PC-3 (cell line): ENCODE data around the gene BMPR1A. TPM values are rescaled to one million over a fixed set of nuclear protein-coding genes. Genes with fewer than 3 reads are reported as not detected.

Experiments
- ATAC-seq: fragments of 200-7000 bp; cut with Tn5 transposase; 2 replicates; pipeline ENCODE4 v1.9.1; 2020; ENCODE audit warnings: mild to moderate bottlenecking, moderate library complexity
- BruUV-seq: library from RNA; stranded (reverse); fragments of 400-500 nt; replicated peaks from 2 replicates; lab custom pipeline; 2021; lab: Mats Ljungman, UMichigan
- CTCF ChIA-PET: fragments of 300-600 bp; sonication (Branson Sonifier 250); formaldehyde crosslinking; loops from one replicate; lab custom pipeline; 2022; ENCODE audit warnings: antibody characterized with exemption; lab: Charles Lee
- POLR2A ChIA-PET: fragments of 300-600 bp; sonication (Branson Sonifier 250); formaldehyde crosslinking; loops from one replicate; lab custom pipeline; 2022; ENCODE audit warnings: antibody characterized with exemption; ENCODE audit not compliant: unreplicated experiment; lab: Charles Lee
- DNase-seq: peaks from one replicate; pipeline ENCODE4 v3.0.0-alpha.2; 2015
- H2AFZ ChIP-seq: fragments of 300-600 bp; sonication (generic); 2 replicates; pipeline ENCODE4 v1.6.0; 2016; ENCODE audit warnings: antibody characterized with exemption, low read length
- H3F3A ChIP-seq: fragments of 300-600 bp; sonication (generic); one replicate; pipeline ENCODE4 v1.6.0; 2017; ENCODE audit warnings: antibody characterized with exemption, low read length, control low read depth, mild to moderate bottlenecking; ENCODE audit not compliant: unreplicated experiment
- H3K27ac ChIP-seq: fragments of 300-600 bp; sonication (generic); 2 replicates; pipeline ENCODE4 v1.5.1; 2016; ENCODE audit warnings: mild to moderate bottlenecking, low read length
- H3K27me3 ChIP-seq: fragments of 300-600 bp; sonication (generic); 2 replicates; pipeline ENCODE4 v1.6.1; 2016; ENCODE audit warnings: low read length, mixed read lengths
- H3K36me3 ChIP-seq: fragments of 300-600 bp; sonication (generic); 2 replicates; pipeline ENCODE4 v1.6.1; 2016; ENCODE audit warnings: low read depth, mixed run types, low read length, mixed read lengths
- H3K4me1 ChIP-seq: fragments of 300-600 bp; sonication (generic); 2 replicates; pipeline ENCODE4 v1.5.1; 2016; ENCODE audit warnings: low read length; ENCODE audit not compliant: insufficient read depth
- H3K4me2 ChIP-seq: fragments of 300-600 bp; sonication (generic); 2 replicates; pipeline ENCODE4 v1.6.0; 2016; ENCODE audit warnings: low read length
- H3K4me3 ChIP-seq: fragments of 300-600 bp; sonication (generic); 2 replicates; pipeline ENCODE4 v1.5.1; 2016; ENCODE audit warnings: mild to moderate bottlenecking, low read length, mixed read lengths
- H3K79me2 ChIP-seq: fragments of 300-600 bp; sonication (generic); 2 replicates; pipeline ENCODE4 v1.6.1; 2017; ENCODE audit warnings: low read length, mixed read lengths
- H3K9ac ChIP-seq: fragments of 300-600 bp; sonication (generic); 2 replicates; pipeline ENCODE4 v1.6.0; 2016; ENCODE audit warnings: mild to moderate bottlenecking, low read length
- H3K9me2 ChIP-seq: fragments of 300-600 bp; sonication (generic); replicated peaks from 2 replicates; pipeline ENCODE4 v1.6.1; 2016; ENCODE audit warnings: mixed run types, low read length, mixed read lengths
- H3K9me3 ChIP-seq: fragments of 300-600 bp; sonication (generic); 2 replicates; pipeline ENCODE4 v1.6.1; 2016; ENCODE audit warnings: low read length, mixed read lengths
- H4K20me1 ChIP-seq: fragments of 300-600 bp; sonication (generic); 2 replicates; pipeline ENCODE4 v1.6.1; 2016; ENCODE audit warnings: low read length, mixed read lengths
- CTCF ChIP-seq: fragments of 300-600 bp; sonication (generic); conservative IDR thresholded peaks from 2 replicates; pipeline ENCODE4 v1.5.1; 2017; ENCODE audit warnings: antibody characterized with exemption, low read depth, mild to moderate bottlenecking, low read length
- EZH2 ChIP-seq: fragments of 300-600 bp; sonication (generic); IDR thresholded peaks from one replicate; pipeline ENCODE4 v1.6.1; 2017; ENCODE audit warnings: antibody characterized with exemption, mild to moderate bottlenecking, low read length; ENCODE audit not compliant: unreplicated experiment
- EZH2phosphoT487 ChIP-seq: fragments of 300-600 bp; sonication (generic); IDR thresholded peaks from 2 replicates; pipeline ENCODE4 v1.6.1; 2018; ENCODE audit warnings: mild to moderate bottlenecking, antibody characterized with exemption, low read length, borderline replicate concordance
- intact Hi-C: fragments of 100-400 bp; cut with micrococcal nuclease; formaldehyde crosslinking; loops from 2 replicates; pipeline ENCODE4 v1.9.0; 2023
- total RNA-seq: library from RNA; depleted of rRNA; stranded (reverse); fragments of >200 nt; gene quantifications from 2 replicates; pipeline ENCODE4 v1.2.3, GENCODE V29; 2014

Gene BMPR1A
- total RNA-seq, 1 experiment from 2014 or later, result 14.5 TPM

GRCh38 chr10:86790394-86790793, 34.0 kb downstream of the BMPR1A start:
- Histone ChIP-seq H3K9ac (no peak overlapping the region), H3K79me2 (peaks cover 12% of the 10 kb centered on the region), H4K20me1 (no peaks in the 10 kb centered on the region), H3K9me2 (no peaks in the 10 kb centered on the region), H3K27me3 (no peaks in the 10 kb centered on the region), H3K4me2 (no peak overlapping the region), H2AFZ (no peak overlapping the region), H3K27ac (no peak overlapping the region), H3K4me3 (no peak overlapping the region), H3K4me1 (peaks cover 4% of the 10 kb centered on the region; the same call in 1 of the 2 replicates), H3K36me3 (no peaks in the 10 kb centered on the region), H3F3A (no peaks in the 10 kb centered on the region), H3K9me3 (no peaks in the 10 kb centered on the region)
- TF ChIP-seq EZH2phosphoT487, result no peak
- TF ChIP-seq EZH2, result no peak
- no peak for TF ChIP-seq CTCF
- CTCF ChIA-PET, result no interaction called here
- no TSS peak for BruUV-seq
- no peak for ATAC-seq
- intact Hi-C loops, result no loop called here
- DNase-seq, result no peak
- POLR2A ChIA-PET, result no interaction called here

GRCh38 chr10:86792461-86793167, 36.2 kb downstream of the BMPR1A start:
- no peaks in the 10 kb centered on the region for H4K20me1 ChIP-seq
- H3K27ac ChIP-seq, result no peak overlapping the region
- peaks cover 9% of the 10 kb centered on the region; the same call in 1 of the 2 replicates for H3K4me1 ChIP-seq
- no peaks in the 10 kb centered on the region for H3K27me3 ChIP-seq
- intact Hi-C loops, result no loop called here
- H3F3A ChIP-seq, result no peaks in the 10 kb centered on the region
- no TSS peak for BruUV-seq
- no peak overlapping the region for H3K9ac ChIP-seq
- ChIA-PET POLR2A (no interaction called here), CTCF (no interaction called here)
- ATAC-seq (no peak), DNase-seq (no peak)
- TF ChIP-seq EZH2 (no peak), EZH2phosphoT487 (no peak)
- no peaks in the 10 kb centered on the region for H3K9me2 ChIP-seq
- no peaks in the 10 kb centered on the region for H3K9me3 ChIP-seq
- H3K4me3 ChIP-seq, result no peak overlapping the region
- no peaks in the 10 kb centered on the region for H3K36me3 ChIP-seq
- peaks cover 8% of the 10 kb centered on the region; the same call in 1 of the 2 replicates for H3K79me2 ChIP-seq
- no peak overlapping the region for H2AFZ ChIP-seq
- no peak overlapping the region for H3K4me2 ChIP-seq

DNA sequence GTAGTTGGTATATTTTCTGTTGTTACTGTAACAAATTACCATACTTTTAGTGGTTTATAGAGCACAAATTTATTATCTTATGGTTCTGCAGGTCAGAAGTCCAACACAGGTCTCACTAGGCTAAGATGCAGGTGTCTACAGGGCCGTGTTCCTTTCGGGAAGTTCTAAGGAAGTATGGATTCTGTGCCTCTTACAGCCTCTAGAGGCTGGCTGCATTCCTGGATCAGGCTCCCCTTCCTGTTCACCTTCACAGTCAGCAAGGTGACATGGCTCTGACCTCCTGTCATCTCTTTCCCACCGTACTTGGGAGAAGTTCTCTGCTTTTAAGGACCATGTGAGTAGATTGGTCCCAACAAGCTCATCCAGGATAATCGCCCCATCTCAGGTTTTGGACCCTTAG, 37.3 kb downstream of the BMPR1A start:
- Histone ChIP-seq H3K36me3 (no peaks in the 10 kb centered on the region), H3K27me3 (no peaks in the 10 kb centered on the region), H3K4me2 (no peak overlapping the region), H3K4me1 (peaks cover 9% of the 10 kb centered on the region; the same call in 1 of the 2 replicates), H3K9ac (no peak overlapping the region), H3K9me3 (no peaks in the 10 kb centered on the region), H2AFZ (no peak overlapping the region), H3K79me2 (peaks cover 8% of the 10 kb centered on the region; the same call in 1 of the 2 replicates), H4K20me1 (no peaks in the 10 kb centered on the region), H3K4me3 (no peak overlapping the region), H3F3A (no peaks in the 10 kb centered on the region), H3K9me2 (no peaks in the 10 kb centered on the region), H3K27ac (no peak overlapping the region)
- no peak for ATAC-seq
- intact Hi-C loops, result no loop called here
- ChIA-PET CTCF (no interaction called here), POLR2A (no interaction called here)
- no TSS peak for BruUV-seq
- no peak for TF ChIP-seq EZH2phosphoT487
- TF ChIP-seq EZH2, result no peak
- no peak for TF ChIP-seq CTCF
- no peak for DNase-seq
